K562 (cell line): Measurements from ENCODE around the gene ADAMTS7. TPM values are rescaled to one million over a fixed set of nuclear protein-coding genes. Genes with fewer than 3 reads are reported as not detected.

Experiments
- ATAC-seq: fragments of 200-7000 bp; cut with Tn5 transposase; 3 replicates; pipeline ENCODE4 v1.9.1; 2020; ENCODE audit warnings: moderate library complexity
- BruUV-seq: library from RNA; stranded (reverse); fragments of 400-500 nt; replicated peaks from 2 replicates; lab custom pipeline; 2021; lab: Mats Ljungman, UMichigan
- CTCF ChIA-PET: fragments of 300-600 bp; formaldehyde crosslinking; extraction: SDS; loops from one replicate; lab custom pipeline; 2021; ENCODE audit warnings: low intra/inter-chr PET ratio; lab: Yijun Ruan, JAX
- POLR2A ChIA-PET: fragments of 300-600, 350-650 bp; sonication (Branson Sonifier 250); formaldehyde crosslinking; extraction: SDS; loops from one replicate; lab custom pipeline; 2021; ENCODE audit warnings: antibody characterized with exemption, inconsistent platforms; lab: Yijun Ruan, JAX
- DNase-seq, 4 experiments: peaks; one replicate each; pipeline versions ENCODE4 v3.0.0 to v3.0.0-alpha.2; 2011 to 2018; ENCODE audit warnings: low spot score in 3 of 4, mixed read lengths in 3 of 4; ENCODE audit errors: extremely low read depth in 1 of 4
- FAIRE-seq: peaks from 2 replicates; lab custom pipeline; 2011; peaks lifted over from hg19 to GRCh38; lab: Jason Lieb, UNC
- H2AFZ ChIP-seq: 2 replicates; pipeline ENCODE4 v1.6.0; 2011; ENCODE audit warnings: low read depth, low read length, control low read depth, inconsistent platforms
- H3K27ac ChIP-seq: fragments of 200-600 bp; 3 replicates; pipeline ENCODE4 v1.8.0; 2011; ENCODE audit warnings: low read depth, mild to moderate bottlenecking, control low read depth, inconsistent platforms, low read length, moderate library complexity, mixed read lengths; ENCODE audit errors: extremely low read depth
- H3K27me3 ChIP-seq, 2 experiments: fragments of 300-600 bp in 1 of 2; 2 replicates in 1 of 2; 3 replicates in 1 of 2; pipeline versions ENCODE4 v1.6.0 to v1.8.0; 2011; ENCODE audit warnings: inconsistent platforms in 2 of 2, low read length in 2 of 2, mild to moderate bottlenecking in 1 of 2, mixed read lengths in 1 of 2, moderate library complexity in 1 of 2; ENCODE audit not compliant: control insufficient read depth in 2 of 2, insufficient read depth in 2 of 2
- H3K36me3 ChIP-seq: fragments of 300-600 bp; 3 replicates; pipeline ENCODE4 v1.8.0; 2011; ENCODE audit warnings: mild to moderate bottlenecking, low read length, inconsistent platforms; ENCODE audit not compliant: control insufficient read depth, insufficient read depth
- H3K4me1 ChIP-seq, 2 experiments: fragments of 200-600 bp in 1 of 2; replicated peaks in 1 of 2; 2 replicates in 1 of 2; 3 replicates in 1 of 2; pipeline versions ENCODE4 v1.5.1 to v1.8.0; 2011; ENCODE audit warnings: inconsistent platforms in 2 of 2, low read length in 2 of 2, mild to moderate bottlenecking in 1 of 2, mixed read lengths in 1 of 2, moderate library complexity in 1 of 2; ENCODE audit not compliant: control insufficient read depth in 2 of 2, insufficient read depth in 2 of 2
- H3K4me2 ChIP-seq: 2 replicates; pipeline ENCODE4 v1.6.1; 2011; ENCODE audit warnings: low read length, control low read depth, inconsistent platforms, mixed read lengths; ENCODE audit not compliant: insufficient read depth
- H3K4me3 ChIP-seq: fragments of 200-600 bp; sonication (generic), shearing (Covaris generic); 2 replicates; pipeline ENCODE4 v1.5.1; 2016; ENCODE audit warnings: control low read depth, inconsistent platforms
- H3K79me2 ChIP-seq: fragments of 200-600 bp; 3 replicates; pipeline ENCODE4 v1.8.0; 2011; ENCODE audit warnings: low read length, inconsistent platforms; ENCODE audit not compliant: control insufficient read depth, insufficient read depth
- H3K9ac ChIP-seq, 2 experiments: 2 replicates each; pipeline versions ENCODE4 v1.6.0 to v1.6.1; 2011; ENCODE audit warnings: low read depth in 2 of 2, low read length in 2 of 2, control low read depth in 1 of 2, inconsistent platforms in 1 of 2, mild to moderate bottlenecking in 1 of 2, mixed read lengths in 1 of 2; ENCODE audit not compliant: insufficient read depth in 1 of 2
- H3K9me1 ChIP-seq: one replicate; pipeline ENCODE4 v1.6.0; 2011; ENCODE audit warnings: inconsistent platforms, mild to moderate bottlenecking, low read length, moderate library complexity; ENCODE audit not compliant: control insufficient read depth, insufficient read depth
- H3K9me3 ChIP-seq: replicated peaks from 2 replicates; pipeline ENCODE4 v1.5.1; 2011; ENCODE audit warnings: low read depth, low read length, inconsistent platforms; ENCODE audit not compliant: control insufficient read depth, insufficient read depth
- H4K20me1 ChIP-seq: replicated peaks from 2 replicates; pipeline ENCODE4 v1.6.1; 2011; ENCODE audit warnings: low read length, inconsistent platforms, mixed read lengths; ENCODE audit not compliant: control insufficient read depth, insufficient read depth
- ATF2 ChIP-seq: sonication (generic); formaldehyde crosslinking; IDR thresholded peaks from 2 replicates; pipeline ENCODE4 v1.8.1; 2022; ENCODE audit warnings: missing genetic modification reagents
- FOXM1 ChIP-seq, 2 experiments: fragments of 450-650 bp in 1 of 2; sonication (generic) in 1 of 2; formaldehyde crosslinking in 1 of 2; IDR thresholded peaks; 2 replicates each; pipeline versions ENCODE4 v1.6.1 to v1.9.0; 2017 to 2022; ENCODE audit warnings: low read depth in 2 of 2, mild to moderate bottlenecking in 2 of 2, missing genetic modification reagents in 1 of 2, moderate library complexity in 1 of 2
- MYNN ChIP-seq, 2 experiments: sonication (generic); formaldehyde crosslinking in 1 of 2; IDR thresholded peaks; 2 replicates each; pipeline versions ENCODE4 v1.5.0 to v1.6.1; 2016 to 2020; ENCODE audit warnings: antibody characterized with exemption in 1 of 2, missing genetic modification reagents in 1 of 2
- PTRF ChIP-seq: fragments of 450-650 bp; IDR thresholded peaks from 2 replicates; pipeline ENCODE4 v1.6.1; 2016; ENCODE audit warnings: mild to moderate bottlenecking, missing genetic modification characterization, missing compliant biosample characterization
- WGBS: fragments of 100-300 bp; shearing (Covaris generic); methylation state at CpG from one replicate; pipeline ENCODE4 v1.1.6; 2016; ENCODE audit warnings: low coverage, mixed read lengths; ENCODE audit not compliant: insufficient coverage; ENCODE audit errors: missing lambda C conversion rate; 5-methylcytosine and 5-hydroxymethylcytosine counted together
- in situ Hi-C: fragments of 300-500 bp; cut with MboI; formaldehyde crosslinking; loops from 4 replicates; pipeline ENCODE4 v1.15.0; 2018; ENCODE audit warnings: inconsistent platforms, mixed read lengths
- intact Hi-C: fragments of 100-400 bp; cut with micrococcal nuclease; formaldehyde crosslinking; loops from 2 replicates; pipeline ENCODE4 v1.14.2; 2022
- polyA plus RNA-seq, 8 experiments: library from polyadenylated mRNA; depleted of rRNA in 4 of 8; stranded (reverse) in 5 of 8; unstranded in 3 of 8; fragments of >200 nt; fragmentation: Nextera tagmentation in 2 of 8; fragmentation: Illumina TruSeq in 1 of 8; extraction: Ambion mirVana in 2 of 8; extraction: Trizol in 1 of 8; gene quantifications; 2 replicates each; pipeline versions ENCODE4 v1.2.1 to v1.2.3, GENCODE V29; 2011 to 2014; ENCODE audit warnings: inconsistent platforms in 1 of 8, missing spikeins in 1 of 8
- total RNA-seq, 7 experiments: library from RNA; depleted of rRNA in 6 of 7; stranded (reverse); fragments of >200 nt in 6 of 7; fragmentation: Illumina TruSeq in 2 of 7; extraction: Trizol in 2 of 7; gene quantifications; 2 replicates each; pipeline versions ENCODE4 v1.2.1 to v1.2.3, GENCODE V29; 2011 to 2021; ENCODE audit warnings: low replicate concordance in 1 of 7

The ADAMTS7 gene
- total and polyA plus RNA-seq, 9 of the 15 experiments (the other 6 are each of a cell fraction or from before 2014, with no cell fraction given) = 0.05 to 0.07 TPM; not detected in 7

- ATAC-seq = no peak
- BruUV-seq = no TSS peak
- Histone ChIP-seq H3K9me1 (no peaks in the 10 kb centered on the region), H3K9me3 (no peaks in the 10 kb centered on the region), H3K4me3 (no peak overlapping the region), H3K4me2 (no peak overlapping the region), H3K27me3 (peaks cover 12 to 44% of the 10 kb centered on the region in 2 experiments), H3K9ac (no peak overlapping the region), H3K36me3 (no peaks in the 10 kb centered on the region), H3K4me1 (no peaks in the 10 kb centered on the region; a peak in 1 of 5 replicates), H2AFZ (no peak overlapping the region)
- ChIA-PET CTCF (no interaction called here), POLR2A (interaction anchor here (0.6 to 1.7 kb wide), 3 partner anchors 9 to 42 kb away, joined by 3 to 5 read pairs (median 3); no protein-coding TSS in a partner anchor)
- in situ Hi-C loops = no loop called here
- 3% methylated on average over 3 of the region's 3 CpGs for WGBS
- intact Hi-C loops = no loop called here
- no peak for TF ChIP-seq ATF2 (CRISPR knock-in tag)
- TF ChIP-seq, all 486 proteins: peak for 0
- DNase-seq (no peak), FAIRE-seq (no peak)
- Histone ChIP-seq H4K20me1 (0 out of 2 replicates have a peak, but pooled peaks cover 4% of the 10 kb centered on the region), H3K27ac (no peak overlapping the region), H3K79me2 (no peaks in the 10 kb centered on the region)
Measured at GRCh38 chr15:78838489-78838888, 27.2 kb upstream of the ADAMTS7 start.

GRCh38 chr15:78837543-78837942 is 26.3 kb upstream of the ADAMTS7 start:
- Histone ChIP-seq H3K79me2 (no peaks in the 10 kb centered on the region), H3K9me3 (no peaks in the 10 kb centered on the region), H3K4me3 (no peak overlapping the region), H3K4me2 (no peak overlapping the region), H3K9me1 (no peaks in the 10 kb centered on the region), H3K27ac (no peak overlapping the region), H3K9ac (no peak overlapping the region), H2AFZ (no peak overlapping the region), H3K4me1 (no peaks in the 10 kb centered on the region; a peak in 1 of 5 replicates), H3K27me3 (peaks cover 22 to 52% of the 10 kb centered on the region in 2 experiments), H4K20me1 (peaks cover 4% of the 10 kb centered on the region; the same call in 1 of the 2 replicates), H3K36me3 (no peaks in the 10 kb centered on the region)
- in situ Hi-C loops (no loop called here), intact Hi-C loops (no loop called here)
- FAIRE-seq = no peak
- 12% methylated on average over 6 of the region's 8 CpGs for WGBS
- TF ChIP-seq MYNN (IDR thresholded peaks at IDR 0.05) (no peak), MYNN (CRISPR knock-in tag; IDR thresholded peaks at IDR 0.05) (no peak), FOXM1 (IDR thresholded peaks at IDR 0.05; ENCODE audit: low read depth) (no peak), FOXM1 (CRISPR knock-in tag; IDR thresholded peaks at IDR 0.05; ENCODE audit: low read depth) (no peak), PTRF (tag) (no peak)
- ATAC-seq = 0 out of 3 replicates have a peak, but pooled peaks have one; percentile 43
- ChIA-PET CTCF (no interaction called here), POLR2A (interaction anchor here (0.5 to 0.6 kb wide), 2 partner anchors 51 to 289 kb away, joined by 3 read pairs; no protein-coding TSS in a partner anchor)
- BruUV-seq = no TSS peak
- no peak for DNase-seq
